ENCODE measurements around the gene CALM1.

CALM1 gene

DNA sequence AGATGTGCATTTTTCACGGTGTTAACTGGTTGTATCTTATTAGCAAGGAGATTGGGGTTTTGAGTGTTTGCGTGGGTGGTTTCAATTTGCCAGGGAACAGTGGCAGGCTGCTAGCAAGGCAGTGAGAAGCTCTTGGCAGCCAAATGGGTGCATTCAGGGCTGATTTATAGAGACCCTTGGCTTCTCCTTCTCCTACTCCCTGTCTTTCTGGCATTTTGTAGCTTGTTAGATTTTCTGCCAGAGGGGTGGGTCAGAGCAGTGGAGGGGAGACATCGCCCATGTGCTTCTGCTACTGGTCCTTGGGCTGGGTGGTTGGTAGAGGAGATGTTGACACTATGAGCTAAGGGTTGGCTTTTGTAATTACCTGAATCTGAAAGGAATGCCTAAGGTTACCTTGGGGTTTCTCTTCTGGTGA lies 9.6 kb downstream of the CALM1 start:
- no peak overlapping the region for H3K4me3 ChIP-seq (ENCODE audit: low read depth in 1 of 5, low read length in 5 of 5)
- H3K9me3 ChIP-seq (ENCODE audit: control insufficient read depth in 5 of 5, low read length in 5 of 5) = no peaks in the 10 kb centered on the region
- H3K27ac ChIP-seq (ENCODE audit: low read depth, low read length) = no peak overlapping the region
- no peak overlapping the region for H3K9ac ChIP-seq (ENCODE audit: low read length in 5 of 5)
- H3K36me3 ChIP-seq (ENCODE audit: control insufficient read depth in 5 of 5, insufficient read depth in 5 of 5, low read length in 5 of 5) = peaks cover 41 to 64% (median 55%) of the 10 kb centered on the region in 5 donors
- H3K4me1 ChIP-seq (ENCODE audit: control insufficient read depth in 5 of 5, insufficient read depth in 5 of 5, low read length in 5 of 5) = peaks cover 4 to 39% (median 21%) of the 10 kb centered on the region in 5 donors
- no peaks in the 10 kb centered on the region for H3K27me3 ChIP-seq (ENCODE audit: control insufficient read depth in 5 of 5, insufficient read depth in 4 of 5, low read length in 5 of 5)

DNA sequence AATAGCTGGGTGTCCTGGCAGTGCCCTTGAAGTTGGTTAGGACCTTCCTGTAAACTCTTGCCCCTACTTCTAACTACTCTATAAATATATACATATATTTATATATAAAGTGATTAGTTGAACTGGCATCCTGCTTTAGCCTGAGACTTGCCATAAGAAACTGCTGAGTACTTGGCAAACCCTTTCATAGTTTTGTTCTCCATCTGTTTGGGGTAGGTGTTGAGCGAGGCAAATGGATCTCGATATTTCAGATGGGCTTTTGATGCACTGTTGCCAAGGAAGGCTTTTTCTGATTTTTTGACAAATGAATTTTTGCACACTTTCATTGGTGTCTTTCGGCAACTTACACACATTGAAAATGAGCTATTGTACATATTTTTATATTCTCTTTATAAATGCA lies 10.4 kb downstream of the CALM1 start:
- no peaks in the 10 kb centered on the region for H3K9me3 ChIP-seq (ENCODE audit: control insufficient read depth in 5 of 5, low read length in 5 of 5)
- H3K27ac ChIP-seq (ENCODE audit: low read depth, low read length) = no peak overlapping the region
- H3K4me1 ChIP-seq (ENCODE audit: control insufficient read depth in 5 of 5, insufficient read depth in 5 of 5, low read length in 5 of 5) = peaks cover 4 to 31% (median 12%) of the 10 kb centered on the region in 5 donors
- peaks cover 40 to 56% (median 47%) of the 10 kb centered on the region in 5 donors for H3K36me3 ChIP-seq (ENCODE audit: control insufficient read depth in 5 of 5, insufficient read depth in 5 of 5, low read length in 5 of 5)
- H3K27me3 ChIP-seq (ENCODE audit: control insufficient read depth in 5 of 5, insufficient read depth in 4 of 5, low read length in 5 of 5) = no peaks in the 10 kb centered on the region
- H3K4me3 ChIP-seq (ENCODE audit: low read depth in 1 of 5, low read length in 5 of 5) = no peak overlapping the region
- H3K9ac ChIP-seq (ENCODE audit: low read length in 5 of 5) = no peak overlapping the region

DNA sequence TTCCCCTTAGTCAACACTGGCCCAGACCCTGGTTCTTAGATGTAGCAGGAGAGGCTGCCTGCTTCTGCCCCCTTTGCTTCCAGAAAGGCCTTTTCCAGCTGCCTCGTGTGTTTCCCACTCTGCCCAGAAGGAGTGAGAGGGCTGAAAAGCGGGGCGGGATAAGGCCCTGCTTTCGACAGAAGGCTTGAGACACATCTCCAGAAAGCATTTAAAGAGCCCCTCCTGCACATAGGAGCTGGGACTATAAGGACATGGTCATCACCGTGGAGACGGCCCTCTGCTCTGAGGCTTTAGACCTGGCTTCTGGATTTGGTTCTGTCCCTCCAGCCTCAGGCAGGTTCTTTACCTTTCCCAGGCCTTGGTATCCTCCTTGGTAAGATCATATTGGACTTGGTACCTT lies 11.9 kb downstream of the CALM1 start:
- Histone ChIP-seq H3K9me3 (ENCODE audit: control insufficient read depth in 5 of 5, low read length in 5 of 5) (no peaks in the 10 kb centered on the region), H3K27me3 (ENCODE audit: control insufficient read depth in 5 of 5, insufficient read depth in 4 of 5, low read length in 5 of 5) (no peaks in the 10 kb centered on the region), H3K27ac (ENCODE audit: low read depth, low read length) (peak overlapping the region; percentile 50), H3K4me1 (ENCODE audit: control insufficient read depth in 5 of 5, insufficient read depth in 5 of 5, low read length in 5 of 5) (peaks cover 4 to 24% (median 12%) of the 10 kb centered on the region in 5 donors), H3K36me3 (ENCODE audit: control insufficient read depth in 5 of 5, insufficient read depth in 5 of 5, low read length in 5 of 5) (peaks cover 27 to 41% (median 32%) of the 10 kb centered on the region in 5 donors), H3K4me3 (ENCODE audit: low read depth in 1 of 5, low read length in 5 of 5) (no peak overlapping the region), H3K9ac (ENCODE audit: low read length in 5 of 5) (no peak overlapping the region)

DNA sequence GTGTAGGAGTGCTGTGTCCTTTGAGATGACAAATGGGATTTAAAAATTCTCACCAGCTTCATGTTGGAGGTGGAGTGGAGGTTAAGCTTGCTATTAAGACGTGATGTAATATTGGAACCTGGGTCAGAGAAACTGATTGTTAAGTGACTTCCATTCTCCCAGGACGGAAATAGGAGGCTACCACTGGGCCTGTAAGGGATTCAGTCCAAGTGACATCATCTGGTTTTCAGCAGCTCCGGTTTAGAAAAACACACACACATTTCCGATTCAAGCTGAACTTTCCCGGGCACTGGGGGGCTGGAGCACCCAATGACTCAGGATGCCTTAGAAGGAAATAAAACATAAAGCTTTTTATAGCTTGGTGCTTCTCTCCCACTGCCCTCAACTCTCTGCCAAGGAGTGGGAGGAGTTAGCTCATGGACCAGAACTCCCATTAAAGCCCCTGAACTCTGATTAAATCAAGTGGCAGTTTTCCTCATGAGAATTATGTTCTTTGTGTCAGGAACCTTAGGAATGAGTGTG lies 12.4 kb downstream of the CALM1 start:
- Histone ChIP-seq H3K9me3 (ENCODE audit: control insufficient read depth in 5 of 5, low read length in 5 of 5) (no peaks in the 10 kb centered on the region), H3K4me1 (ENCODE audit: control insufficient read depth in 5 of 5, insufficient read depth in 5 of 5, low read length in 5 of 5) (peaks cover 4 to 24% (median 12%) of the 10 kb centered on the region in 5 donors), H3K27me3 (ENCODE audit: control insufficient read depth in 5 of 5, insufficient read depth in 4 of 5, low read length in 5 of 5) (no peaks in the 10 kb centered on the region), H3K4me3 (ENCODE audit: low read depth in 1 of 5, low read length in 5 of 5) (no peak overlapping the region), H3K27ac (ENCODE audit: low read depth, low read length) (peak overlapping the region; percentile 69), H3K36me3 (ENCODE audit: control insufficient read depth in 5 of 5, insufficient read depth in 5 of 5, low read length in 5 of 5) (peaks cover 22 to 35% (median 26%) of the 10 kb centered on the region in 5 donors), H3K9ac (ENCODE audit: low read length in 5 of 5) (peak overlapping the region in 1 of 5 donors; percentile 16)

DNA sequence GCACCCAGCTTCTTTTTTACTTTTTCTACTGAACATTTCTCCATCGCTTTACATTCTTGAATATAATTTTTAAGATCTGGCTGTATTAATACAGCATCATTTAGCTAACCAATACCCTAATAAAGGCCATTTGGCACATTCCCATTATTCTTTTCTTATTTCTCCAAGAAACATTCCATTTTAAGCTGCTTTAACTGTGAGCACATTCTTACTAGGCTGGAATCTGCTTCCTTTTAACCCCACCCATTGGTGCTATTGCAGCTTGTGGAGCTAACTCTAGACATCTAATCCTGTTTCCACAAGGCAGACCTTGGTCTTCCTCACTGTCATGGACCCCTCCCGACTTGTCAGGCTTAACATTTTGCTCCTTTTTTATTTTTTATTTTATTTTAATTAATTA lies 15.2 kb downstream of the CALM1 start:
- no peak overlapping the region for H3K9ac ChIP-seq (ENCODE audit: low read length in 5 of 5)
- H3K36me3 ChIP-seq (ENCODE audit: control insufficient read depth in 5 of 5, insufficient read depth in 5 of 5, low read length in 5 of 5) = peaks cover 0 to 9% (median 6%) of the 10 kb centered on the region in 5 donors
- no peaks in the 10 kb centered on the region for H3K27me3 ChIP-seq (ENCODE audit: control insufficient read depth in 5 of 5, insufficient read depth in 4 of 5, low read length in 5 of 5)
- H3K4me1 ChIP-seq (ENCODE audit: control insufficient read depth in 5 of 5, insufficient read depth in 5 of 5, low read length in 5 of 5) = peaks cover 4 to 29% (median 16%) of the 10 kb centered on the region in 5 donors
- H3K4me3 ChIP-seq (ENCODE audit: low read depth in 1 of 5, low read length in 5 of 5) = no peak overlapping the region
- H3K9me3 ChIP-seq (ENCODE audit: control insufficient read depth in 5 of 5, low read length in 5 of 5) = no peaks in the 10 kb centered on the region
- no peak overlapping the region for H3K27ac ChIP-seq (ENCODE audit: low read depth, low read length)

DNA sequence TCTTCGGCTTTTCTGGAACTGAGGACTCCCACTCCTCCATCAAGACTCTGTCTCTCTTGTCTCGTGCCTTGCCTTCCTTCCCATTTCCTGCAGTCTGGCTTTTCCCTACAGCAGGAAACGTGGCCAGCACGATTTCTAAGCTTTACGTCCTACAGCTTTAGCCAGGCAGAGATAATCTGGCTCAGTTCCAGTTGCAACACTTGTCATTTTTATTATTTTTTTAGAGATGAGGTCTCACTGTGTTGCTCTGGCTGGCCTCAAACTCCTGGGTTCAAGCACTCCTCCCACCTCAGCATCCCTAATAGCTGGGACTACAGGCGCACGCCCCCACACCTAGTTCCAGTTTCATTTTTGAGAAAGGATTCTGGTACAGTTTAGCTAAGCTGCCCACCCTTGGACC lies 19.9 kb downstream of the CALM1 start:
- Histone ChIP-seq H3K27ac (ENCODE audit: low read depth, low read length) (no peak overlapping the region), H3K4me1 (ENCODE audit: control insufficient read depth in 5 of 5, insufficient read depth in 5 of 5, low read length in 5 of 5) (peaks cover 0 to 24% (median 9%) of the 10 kb centered on the region in 5 donors), H3K9me3 (ENCODE audit: control insufficient read depth in 5 of 5, low read length in 5 of 5) (peaks cover 0 to 3% (median 0%) of the 10 kb centered on the region in 5 donors), H3K4me3 (ENCODE audit: low read depth in 1 of 5, low read length in 5 of 5) (no peak overlapping the region), H3K27me3 (ENCODE audit: control insufficient read depth in 5 of 5, insufficient read depth in 4 of 5, low read length in 5 of 5) (peaks cover 0 to 4% (median 0%) of the 10 kb centered on the region in 5 donors), H3K9ac (ENCODE audit: low read length in 5 of 5) (no peak overlapping the region), H3K36me3 (ENCODE audit: control insufficient read depth in 5 of 5, insufficient read depth in 5 of 5, low read length in 5 of 5) (no peaks in the 10 kb centered on the region)

DNA sequence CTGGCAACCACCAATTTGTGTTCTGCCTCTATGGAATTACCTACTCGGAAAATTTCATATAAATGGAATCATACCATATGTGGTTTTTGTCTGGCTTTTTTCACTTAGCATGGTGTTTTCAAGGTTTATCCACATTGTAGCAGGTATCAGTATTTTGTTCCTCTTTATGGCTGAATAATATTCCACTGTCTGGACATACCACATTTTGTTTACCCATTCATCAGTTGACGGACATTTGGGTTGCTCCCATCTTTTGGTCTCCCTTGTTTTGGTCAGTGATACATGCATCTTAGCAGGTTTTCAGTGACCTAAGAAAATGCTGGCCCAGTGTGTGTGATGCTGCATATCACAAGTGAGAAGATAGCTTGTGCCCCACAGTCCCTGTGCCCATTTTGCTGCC lies 21.2 kb downstream of the CALM1 start:
- peaks cover 0 to 4% (median 0%) of the 10 kb centered on the region in 5 donors for H3K27me3 ChIP-seq (ENCODE audit: control insufficient read depth in 5 of 5, insufficient read depth in 4 of 5, low read length in 5 of 5)
- no peak overlapping the region for H3K4me3 ChIP-seq (ENCODE audit: low read depth in 1 of 5, low read length in 5 of 5)
- peaks cover 0 to 24% (median 9%) of the 10 kb centered on the region in 5 donors for H3K4me1 ChIP-seq (ENCODE audit: control insufficient read depth in 5 of 5, insufficient read depth in 5 of 5, low read length in 5 of 5)
- H3K9ac ChIP-seq (ENCODE audit: low read length in 5 of 5) = no peak overlapping the region
- H3K9me3 ChIP-seq (ENCODE audit: control insufficient read depth in 5 of 5, low read length in 5 of 5) = peaks cover 0 to 3% (median 0%) of the 10 kb centered on the region in 5 donors
- peak overlapping the region; percentile 49 for H3K27ac ChIP-seq (ENCODE audit: low read depth, low read length)
- H3K36me3 ChIP-seq (ENCODE audit: control insufficient read depth in 5 of 5, insufficient read depth in 5 of 5, low read length in 5 of 5) = no peaks in the 10 kb centered on the region

DNA sequence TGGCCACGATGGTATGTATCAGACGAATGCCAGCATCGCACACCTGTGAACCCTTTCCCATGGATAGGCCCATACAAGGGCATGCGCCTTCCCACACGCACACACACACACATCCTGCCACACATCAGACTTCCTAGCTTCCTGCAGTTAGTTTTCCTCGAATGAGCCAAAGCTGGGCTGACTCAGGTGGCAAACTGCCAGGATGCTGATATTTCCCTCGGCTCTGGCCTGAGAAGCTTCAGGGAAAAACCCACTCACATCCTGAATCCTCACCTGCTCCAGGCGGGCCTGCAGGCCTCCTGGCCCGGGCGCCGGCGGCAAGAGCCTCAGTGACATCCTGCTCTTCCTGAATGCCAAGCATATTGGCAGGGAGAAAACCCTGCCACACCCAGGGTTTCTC lies 22.4 kb downstream of the CALM1 start:
- peaks cover 0 to 3% (median 0%) of the 10 kb centered on the region in 5 donors for H3K9me3 ChIP-seq (ENCODE audit: control insufficient read depth in 5 of 5, low read length in 5 of 5)
- no peaks in the 10 kb centered on the region for H3K36me3 ChIP-seq (ENCODE audit: control insufficient read depth in 5 of 5, insufficient read depth in 5 of 5, low read length in 5 of 5)
- H3K27ac ChIP-seq (ENCODE audit: low read depth, low read length) = peak overlapping the region; percentile 49
- no peak overlapping the region for H3K4me3 ChIP-seq (ENCODE audit: low read depth in 1 of 5, low read length in 5 of 5)
- H3K27me3 ChIP-seq (ENCODE audit: control insufficient read depth in 5 of 5, insufficient read depth in 4 of 5, low read length in 5 of 5) = peaks cover 0 to 4% (median 0%) of the 10 kb centered on the region in 5 donors
- peaks cover 0 to 24% (median 9%) of the 10 kb centered on the region in 5 donors for H3K4me1 ChIP-seq (ENCODE audit: control insufficient read depth in 5 of 5, insufficient read depth in 5 of 5, low read length in 5 of 5)
- H3K9ac ChIP-seq (ENCODE audit: low read length in 5 of 5) = peak overlapping the region in 1 of 5 donors; percentile 9

DNA sequence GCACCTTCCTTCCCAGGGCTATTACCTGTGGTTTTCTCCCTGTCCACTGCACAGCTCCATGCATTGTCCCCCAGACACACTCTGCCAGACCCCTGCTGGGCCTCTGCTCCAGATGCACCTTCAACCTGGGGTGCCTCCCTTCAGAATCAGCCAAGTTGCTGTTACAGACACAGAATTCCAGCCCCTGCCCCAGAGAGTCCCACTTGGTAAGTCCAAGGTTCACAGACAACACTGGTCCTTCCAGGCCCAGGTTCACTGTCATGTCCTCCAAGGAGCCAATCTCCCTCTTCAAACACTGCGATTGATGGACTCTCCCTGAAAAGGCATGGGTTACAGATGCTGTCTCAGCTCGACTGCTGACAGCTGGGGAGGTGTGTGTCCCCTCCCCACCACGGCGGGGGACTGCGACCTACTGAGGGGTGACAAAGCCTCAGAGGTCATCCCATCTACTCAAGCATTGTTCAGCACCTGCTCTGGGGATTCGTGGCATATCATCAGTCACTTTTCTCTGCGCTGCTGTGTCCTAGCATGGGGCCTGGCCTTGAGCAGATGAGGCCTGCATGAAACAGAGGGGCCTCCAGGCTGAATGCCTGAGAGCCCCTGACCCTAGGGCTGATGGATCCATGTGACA lies 24.3 kb downstream of the CALM1 start:
- peaks cover 0 to 3% (median 0%) of the 10 kb centered on the region in 5 donors for H3K9me3 ChIP-seq (ENCODE audit: control insufficient read depth in 5 of 5, low read length in 5 of 5)
- no peak overlapping the region for H3K9ac ChIP-seq (ENCODE audit: low read length in 5 of 5)
- peaks cover 0 to 27% (median 9%) of the 10 kb centered on the region in 5 donors for H3K4me1 ChIP-seq (ENCODE audit: control insufficient read depth in 5 of 5, insufficient read depth in 5 of 5, low read length in 5 of 5)
- no peaks in the 10 kb centered on the region for H3K36me3 ChIP-seq (ENCODE audit: control insufficient read depth in 5 of 5, insufficient read depth in 5 of 5, low read length in 5 of 5)
- peaks cover 0 to 4% (median 0%) of the 10 kb centered on the region in 5 donors for H3K27me3 ChIP-seq (ENCODE audit: control insufficient read depth in 5 of 5, insufficient read depth in 4 of 5, low read length in 5 of 5)
- no peak overlapping the region for H3K27ac ChIP-seq (ENCODE audit: low read depth, low read length)
- no peak overlapping the region for H3K4me3 ChIP-seq (ENCODE audit: low read depth in 1 of 5, low read length in 5 of 5)

DNA sequence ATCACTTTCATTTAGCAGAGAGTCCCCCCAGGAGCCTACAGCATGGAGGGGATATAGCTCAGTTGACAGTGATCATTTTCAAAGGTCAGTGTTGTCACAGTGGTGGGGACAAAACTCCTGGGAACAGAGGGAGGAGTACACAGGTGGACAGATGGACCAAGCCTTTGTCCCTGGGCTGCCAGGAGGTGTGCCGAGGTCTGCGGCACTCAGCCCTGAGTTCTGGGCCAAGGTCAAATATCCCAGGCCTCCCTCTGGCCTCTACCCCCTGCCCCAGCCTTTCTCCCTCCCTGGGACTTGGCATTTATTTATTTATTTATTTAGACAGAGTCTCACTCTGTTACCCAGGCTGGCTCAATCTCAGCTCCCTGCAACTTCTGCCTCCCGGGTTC lies 24.8 kb downstream of the CALM1 start:
- Histone ChIP-seq H3K9me3 (ENCODE audit: control insufficient read depth in 5 of 5, low read length in 5 of 5) (peaks cover 0 to 3% (median 0%) of the 10 kb centered on the region in 5 donors), H3K27ac (ENCODE audit: low read depth, low read length) (no peak overlapping the region), H3K4me1 (ENCODE audit: control insufficient read depth in 5 of 5, insufficient read depth in 5 of 5, low read length in 5 of 5) (peaks cover 0 to 29% (median 6%) of the 10 kb centered on the region in 5 donors), H3K4me3 (ENCODE audit: low read depth in 1 of 5, low read length in 5 of 5) (no peak overlapping the region), H3K27me3 (ENCODE audit: control insufficient read depth in 5 of 5, insufficient read depth in 4 of 5, low read length in 5 of 5) (peaks cover 0 to 4% (median 0%) of the 10 kb centered on the region in 5 donors), H3K9ac (ENCODE audit: low read length in 5 of 5) (no peak overlapping the region), H3K36me3 (ENCODE audit: control insufficient read depth in 5 of 5, insufficient read depth in 5 of 5, low read length in 5 of 5) (no peaks in the 10 kb centered on the region)
